ENCODE measurements around the gene TPSAB1. TPM values are rescaled to one million over a fixed set of nuclear protein-coding genes. Genes with fewer than 3 reads are reported as not detected.

The TPSAB1 gene
- total and polyA plus RNA-seq, 5 donors from 2014 or later: not detected

- H3K36me3 ChIP-seq (ENCODE audit: control insufficient read depth, insufficient read depth, low read length): no peaks in the 10 kb centered on the region
- Mint-ChIP-seq H3K4me1 (no peaks in the 10 kb centered on the region), H3K36me3 (no peaks in the 10 kb centered on the region), H3K27me3 (no peaks in the 10 kb centered on the region), H3K9me3 (peaks cover 0 to 1% (median 0%) of the 10 kb centered on the region in 7 donors), H3K4me3 (no peak overlapping the region), H3K27ac (no peak overlapping the region)
- no peak for DNase-seq
- H3K9me3 ChIP-seq (ENCODE audit: control insufficient read depth in 2 of 2, low read length in 2 of 2): no peaks in the 10 kb centered on the region
- no peak overlapping the region for H3K4me3 ChIP-seq (ENCODE audit: low read depth, low read length)
- H3K27me3 ChIP-seq (ENCODE audit: control insufficient read depth, insufficient read depth, low read length): no peaks in the 10 kb centered on the region
- no peak for ATAC-seq (ENCODE audit: low read depth in 2 of 2)
- no peak overlapping the region for H3K27ac ChIP-seq (ENCODE audit: insufficient read depth, low read length, poor library complexity, severe bottlenecking)
- H3K4me1 ChIP-seq (ENCODE audit: control insufficient read depth, insufficient read depth, low read length, poor library complexity, severe bottlenecking): no peaks in the 10 kb centered on the region
Observed at GRCh38 chr16:1216681-1217400, 23.7 kb upstream of the TPSAB1 start.

GRCh38 chr16:1217526-1217925 lies 23.0 kb upstream of the TPSAB1 start:
- Histone ChIP-seq H3K36me3 (ENCODE audit: control insufficient read depth, insufficient read depth, low read length) (no peaks in the 10 kb centered on the region), H3K9me3 (ENCODE audit: control insufficient read depth in 2 of 2, low read length in 2 of 2) (no peaks in the 10 kb centered on the region), H3K27ac (ENCODE audit: insufficient read depth, low read length, poor library complexity, severe bottlenecking) (no peak overlapping the region), H3K27me3 (ENCODE audit: control insufficient read depth, insufficient read depth, low read length) (no peaks in the 10 kb centered on the region), H3K4me1 (ENCODE audit: control insufficient read depth, insufficient read depth, low read length, poor library complexity, severe bottlenecking) (no peaks in the 10 kb centered on the region), H3K4me3 (ENCODE audit: low read depth, low read length) (no peak overlapping the region)
- peaks cover 0 to 1% (median 0%) of the 10 kb centered on the region in 7 donors for H3K9me3 Mint-ChIP-seq
- H3K27me3 Mint-ChIP-seq: no peaks in the 10 kb centered on the region
- DNase-seq: no peak
- H3K36me3 Mint-ChIP-seq: no peaks in the 10 kb centered on the region
- H3K4me1 Mint-ChIP-seq: no peaks in the 10 kb centered on the region
- H3K27ac Mint-ChIP-seq: no peak overlapping the region
- ATAC-seq (ENCODE audit: low read depth in 2 of 2): no peak
- no peak overlapping the region for H3K4me3 Mint-ChIP-seq

- no peak overlapping the region for H3K4me3 Mint-ChIP-seq
- Histone ChIP-seq H3K36me3 (ENCODE audit: control insufficient read depth, insufficient read depth, low read length) (no peaks in the 10 kb centered on the region), H3K4me3 (ENCODE audit: low read depth, low read length) (no peak overlapping the region), H3K4me1 (ENCODE audit: control insufficient read depth, insufficient read depth, low read length, poor library complexity, severe bottlenecking) (no peaks in the 10 kb centered on the region), H3K27me3 (ENCODE audit: control insufficient read depth, insufficient read depth, low read length) (no peaks in the 10 kb centered on the region), H3K27ac (ENCODE audit: insufficient read depth, low read length, poor library complexity, severe bottlenecking) (no peak overlapping the region), H3K9me3 (ENCODE audit: control insufficient read depth in 2 of 2, low read length in 2 of 2) (no peaks in the 10 kb centered on the region)
- no peaks in the 10 kb centered on the region for H3K36me3 Mint-ChIP-seq
- no peaks in the 10 kb centered on the region for H3K27me3 Mint-ChIP-seq
- DNase-seq: no peak
- no peak overlapping the region for H3K27ac Mint-ChIP-seq
- peaks cover 0 to 1% (median 0%) of the 10 kb centered on the region in 7 donors for H3K9me3 Mint-ChIP-seq
- ATAC-seq (ENCODE audit: low read depth in 2 of 2): no peak
- H3K4me1 Mint-ChIP-seq: no peaks in the 10 kb centered on the region
Observed at GRCh38 chr16:1218061-1218929, 22.2 kb upstream of the TPSAB1 start.

GRCh38 chr16:1218930-1219611 lies 21.4 kb upstream of the TPSAB1 start:
- H3K9me3 ChIP-seq (ENCODE audit: control insufficient read depth in 2 of 2, low read length in 2 of 2): no peaks in the 10 kb centered on the region
- H3K9me3 Mint-ChIP-seq: peaks cover 0 to 1% (median 0%) of the 10 kb centered on the region in 7 donors
- ATAC-seq (ENCODE audit: low read depth in 2 of 2): no peak
- no peaks in the 10 kb centered on the region for H3K4me1 ChIP-seq (ENCODE audit: control insufficient read depth, insufficient read depth, low read length, poor library complexity, severe bottlenecking)
- no peak overlapping the region for H3K4me3 Mint-ChIP-seq
- H3K27me3 Mint-ChIP-seq: no peaks in the 10 kb centered on the region
- H3K27ac Mint-ChIP-seq: no peak overlapping the region
- no peaks in the 10 kb centered on the region for H3K4me1 Mint-ChIP-seq
- H3K27ac ChIP-seq (ENCODE audit: insufficient read depth, low read length, poor library complexity, severe bottlenecking): no peak overlapping the region
- no peaks in the 10 kb centered on the region for H3K36me3 Mint-ChIP-seq
- H3K4me3 ChIP-seq (ENCODE audit: low read depth, low read length): no peak overlapping the region
- DNase-seq: no peak
- no peaks in the 10 kb centered on the region for H3K36me3 ChIP-seq (ENCODE audit: control insufficient read depth, insufficient read depth, low read length)
- H3K27me3 ChIP-seq (ENCODE audit: control insufficient read depth, insufficient read depth, low read length): no peaks in the 10 kb centered on the region

- Mint-ChIP-seq H3K4me3 (no peak overlapping the region), H3K4me1 (no peaks in the 10 kb centered on the region), H3K27ac (no peak overlapping the region), H3K9me3 (no peaks in the 10 kb centered on the region), H3K36me3 (no peaks in the 10 kb centered on the region), H3K27me3 (no peaks in the 10 kb centered on the region)
- DNase-seq: no peak
- Histone ChIP-seq H3K4me3 (ENCODE audit: low read depth, low read length) (no peak overlapping the region), H3K36me3 (ENCODE audit: control insufficient read depth, insufficient read depth, low read length) (no peaks in the 10 kb centered on the region), H3K27ac (ENCODE audit: insufficient read depth, low read length, poor library complexity, severe bottlenecking) (no peak overlapping the region), H3K9me3 (ENCODE audit: control insufficient read depth in 2 of 2, low read length in 2 of 2) (no peaks in the 10 kb centered on the region), H3K4me1 (ENCODE audit: control insufficient read depth, insufficient read depth, low read length, poor library complexity, severe bottlenecking) (no peaks in the 10 kb centered on the region), H3K27me3 (ENCODE audit: control insufficient read depth, insufficient read depth, low read length) (no peaks in the 10 kb centered on the region)
- ATAC-seq (ENCODE audit: low read depth in 2 of 2): no peak
Observed at GRCh38 chr16:1220098-1220728, 20.3 kb upstream of the TPSAB1 start.

- Histone ChIP-seq H3K4me1 (ENCODE audit: control insufficient read depth, insufficient read depth, low read length, poor library complexity, severe bottlenecking) (no peaks in the 10 kb centered on the region), H3K4me3 (ENCODE audit: low read depth, low read length) (no peak overlapping the region), H3K27ac (ENCODE audit: insufficient read depth, low read length, poor library complexity, severe bottlenecking) (no peak overlapping the region), H3K27me3 (ENCODE audit: control insufficient read depth, insufficient read depth, low read length) (no peaks in the 10 kb centered on the region), H3K36me3 (ENCODE audit: control insufficient read depth, insufficient read depth, low read length) (no peaks in the 10 kb centered on the region), H3K9me3 (ENCODE audit: control insufficient read depth in 2 of 2, low read length in 2 of 2) (no peaks in the 10 kb centered on the region)
- no peak overlapping the region for H3K4me3 Mint-ChIP-seq
- no peaks in the 10 kb centered on the region for H3K36me3 Mint-ChIP-seq
- ATAC-seq (ENCODE audit: low read depth in 2 of 2) (no peak), DNase-seq (no peak)
- H3K9me3 Mint-ChIP-seq: no peaks in the 10 kb centered on the region
- no peaks in the 10 kb centered on the region for H3K27me3 Mint-ChIP-seq
- H3K4me1 Mint-ChIP-seq: no peaks in the 10 kb centered on the region
- no peak overlapping the region for H3K27ac Mint-ChIP-seq
Observed at GRCh38 chr16:1220841-1221627, 19.5 kb upstream of the TPSAB1 start.

Data from CD4-positive, CD25-positive, alpha-beta regulatory T cell (primary cell).